K562 (cell line): Measurements from ENCODE around the gene USP48. TPM values are rescaled to one million over a fixed set of nuclear protein-coding genes. Genes with fewer than 3 reads are reported as not detected.

Experiments used
- BCOR ChIP-seq: fragments of 450-650 bp; IDR thresholded peaks from 2 replicates; pipeline ENCODE4 v1.6.1; 2016
- HNRNPH1 ChIP-seq: fragments of 200-400 bp; formaldehyde crosslinking; optimal IDR thresholded peaks from 2 replicates; pipeline ENCODE3; 2017; ENCODE audit warnings: low read depth, mild to moderate bottlenecking, low read length, moderate library complexity
- MTF1 ChIP-seq: fragments of 250-450 bp; sonication (Bioruptor Pico); IDR thresholded peaks from 2 replicates; pipeline ENCODE4 v1.9.0; 2021; ENCODE audit warnings: moderate library complexity, mild to moderate bottlenecking, inconsistent platforms, borderline replicate concordance
- PPARD ChIP-seq: fragments of 250-450 bp; sonication (Bioruptor Pico); IDR thresholded peaks from 2 replicates; pipeline ENCODE4 v1.8.0; 2022; ENCODE audit warnings: inconsistent platforms, mild to moderate bottlenecking, moderate library complexity
- RB1 ChIP-seq: fragments of 450-650 bp; IDR thresholded peaks from 2 replicates; pipeline ENCODE4 v1.6.1; 2017; ENCODE audit warnings: low read depth, mild to moderate bottlenecking
- RFX7 ChIP-seq: fragments of 250-450 bp; sonication (Bioruptor Pico); IDR thresholded peaks from 2 replicates; pipeline ENCODE4 v1.5.1; 2021; ENCODE audit warnings: mild to moderate bottlenecking
- SAFB ChIP-seq: fragments of 200-400 bp; formaldehyde crosslinking; IDR thresholded peaks from 2 replicates; pipeline ENCODE4 v1.6.1; 2017; ENCODE audit warnings: low read depth, low read length, borderline replicate concordance
- SNIP1 ChIP-seq: fragments of 450-650 bp; IDR thresholded peaks from 2 replicates; pipeline ENCODE4 v1.7.1; 2017; ENCODE audit warnings: low read depth, mild to moderate bottlenecking
- TGIF2 ChIP-seq: sonication (generic); formaldehyde crosslinking; IDR thresholded peaks from 2 replicates; pipeline ENCODE4 v1.8.1; 2022; ENCODE audit warnings: mild to moderate bottlenecking, missing genetic modification reagents, moderate library complexity
- U2AF2 ChIP-seq: fragments of 200-400 bp; formaldehyde crosslinking; optimal IDR thresholded peaks from 2 replicates; pipeline ENCODE3; 2017; ENCODE audit warnings: low read depth, mild to moderate bottlenecking, low read length
- ZKSCAN3 ChIP-seq: fragments of 250-450 bp; sonication (Bioruptor Pico); IDR thresholded peaks from 2 replicates; pipeline ENCODE4 v1.4.0; 2020
- ZNF184 ChIP-seq: sonication (generic); formaldehyde crosslinking; IDR thresholded peaks from 2 replicates; pipeline ENCODE4 v1.5.0; 2020; ENCODE audit warnings: missing genetic modification reagents
- ZNF217 ChIP-seq: sonication (generic); formaldehyde crosslinking; IDR thresholded peaks from 2 replicates; pipeline ENCODE4 v1.8.0; 2022; ENCODE audit warnings: mild to moderate bottlenecking, missing genetic modification reagents
- ZNF431 ChIP-seq: sonication (generic); formaldehyde crosslinking; IDR thresholded peaks from 2 replicates; pipeline ENCODE4 v1.8.0; 2022; ENCODE audit warnings: mild to moderate bottlenecking, missing genetic modification reagents
- ZNF589 ChIP-seq: fragments of 200-800 bp; sonication (Bioruptor generic); IDR thresholded peaks from 2 replicates; pipeline ENCODE4 v1.6.1; 2016; ENCODE audit warnings: low read depth, missing genetic modification characterization, missing compliant biosample characterization
- ZNF699 ChIP-seq: fragments of 250-450 bp; sonication (Bioruptor Pico); IDR thresholded peaks from 2 replicates; pipeline ENCODE4 v1.8.0; 2021; ENCODE audit warnings: mild to moderate bottlenecking, moderate library complexity; ENCODE audit not compliant: insufficient replicate concordance
- ZNF778 ChIP-seq: fragments of 450-650 bp; formaldehyde crosslinking; IDR thresholded peaks from 2 replicates; pipeline ENCODE4 v1.4.0; 2020; ENCODE audit warnings: mild to moderate bottlenecking, moderate library complexity
- polyA plus RNA-seq, 8 experiments: library from polyadenylated mRNA; depleted of rRNA in 4 of 8; stranded (reverse) in 5 of 8; unstranded in 3 of 8; fragments of >200 nt; fragmentation: Nextera tagmentation in 2 of 8; fragmentation: Illumina TruSeq in 1 of 8; extraction: Ambion mirVana in 2 of 8; extraction: Trizol in 1 of 8; gene quantifications; 2 replicates each; pipeline versions ENCODE4 v1.2.1 to v1.2.3, GENCODE V29; 2011 to 2014; ENCODE audit warnings: inconsistent platforms in 1 of 8, missing spikeins in 1 of 8
- total RNA-seq, 7 experiments: library from RNA; depleted of rRNA in 6 of 7; stranded (reverse); fragments of >200 nt in 6 of 7; fragmentation: Illumina TruSeq in 2 of 7; extraction: Trizol in 2 of 7; gene quantifications; 2 replicates each; pipeline versions ENCODE4 v1.2.1 to v1.2.3, GENCODE V29; 2011 to 2021; ENCODE audit warnings: low replicate concordance in 1 of 7
- TF ChIP-seq, protein P1 (sequence below), 3 experiments: IDR thresholded peaks in 2 of 3; conservative IDR thresholded peaks in 1 of 3; 2 replicates each; pipeline ENCODE4 v1.5.1; 2011 to 2012; ENCODE audit warnings: low read length in 3 of 3, mild to moderate bottlenecking in 3 of 3, control low read depth in 2 of 3, improper control_type of control experiment in 1 of 3, inconsistent platforms in 1 of 3, low read depth in 1 of 3, mixed read lengths in 1 of 3, moderate library complexity in 1 of 3; ENCODE audit not compliant: insufficient read depth in 2 of 3
- TF ChIP-seq, protein P2 (sequence below), 2 experiments: fragments of 450-650 bp; IDR thresholded peaks; 2 replicates each; pipeline ENCODE4 v1.6.1; 2016; ENCODE audit warnings: mild to moderate bottlenecking in 2 of 2, borderline replicate concordance in 1 of 2, low read depth in 1 of 2, moderate library complexity in 1 of 2

Gene USP48
- total and polyA plus RNA-seq, 9 of the 15 experiments (the other 6 are each of a cell fraction or from before 2014, with no cell fraction given): 23.3 to 123 (median 106) TPM

DNA sequence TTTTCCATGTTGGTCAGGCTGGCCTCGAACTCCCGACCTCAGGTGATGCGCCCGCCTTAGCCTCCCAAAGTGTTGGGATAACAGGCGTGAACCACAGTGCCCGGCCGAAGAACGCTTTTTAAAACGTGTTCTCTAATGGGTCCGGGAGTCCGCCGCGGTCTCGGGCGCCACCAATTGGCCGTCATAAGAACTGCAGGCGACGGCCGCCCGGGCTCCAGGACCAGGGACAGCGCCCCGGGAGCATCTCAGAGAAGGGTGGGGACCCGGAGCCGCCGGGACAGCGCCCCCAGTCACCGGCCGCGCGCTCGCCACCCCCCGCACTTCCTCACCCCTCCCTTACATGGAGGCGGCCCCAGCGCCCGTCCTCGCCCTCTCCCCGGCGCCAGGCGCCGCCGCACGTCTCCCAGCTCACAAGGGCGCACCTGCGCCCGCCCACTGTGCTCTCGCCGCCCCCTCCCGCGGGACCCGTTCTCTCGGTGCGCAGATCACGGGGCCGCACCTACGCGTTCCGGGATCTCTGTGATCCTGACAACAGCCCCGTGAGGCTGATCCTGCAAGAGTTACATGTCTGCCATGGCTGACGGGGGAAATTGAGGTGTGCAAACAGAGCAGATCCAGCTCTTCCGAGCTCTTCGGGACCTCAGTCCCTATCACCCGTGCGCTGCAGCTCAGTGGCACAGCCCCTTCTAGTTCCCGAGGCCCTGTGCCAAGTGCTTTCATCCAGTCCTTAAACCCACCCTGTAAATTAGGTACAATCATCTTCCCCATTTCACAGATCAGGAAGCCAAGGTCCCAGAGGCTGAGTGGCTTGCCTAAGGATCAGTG, 123.6 kb downstream of the USP48 start (continued):
- TF ChIP-seq, protein P1, sequence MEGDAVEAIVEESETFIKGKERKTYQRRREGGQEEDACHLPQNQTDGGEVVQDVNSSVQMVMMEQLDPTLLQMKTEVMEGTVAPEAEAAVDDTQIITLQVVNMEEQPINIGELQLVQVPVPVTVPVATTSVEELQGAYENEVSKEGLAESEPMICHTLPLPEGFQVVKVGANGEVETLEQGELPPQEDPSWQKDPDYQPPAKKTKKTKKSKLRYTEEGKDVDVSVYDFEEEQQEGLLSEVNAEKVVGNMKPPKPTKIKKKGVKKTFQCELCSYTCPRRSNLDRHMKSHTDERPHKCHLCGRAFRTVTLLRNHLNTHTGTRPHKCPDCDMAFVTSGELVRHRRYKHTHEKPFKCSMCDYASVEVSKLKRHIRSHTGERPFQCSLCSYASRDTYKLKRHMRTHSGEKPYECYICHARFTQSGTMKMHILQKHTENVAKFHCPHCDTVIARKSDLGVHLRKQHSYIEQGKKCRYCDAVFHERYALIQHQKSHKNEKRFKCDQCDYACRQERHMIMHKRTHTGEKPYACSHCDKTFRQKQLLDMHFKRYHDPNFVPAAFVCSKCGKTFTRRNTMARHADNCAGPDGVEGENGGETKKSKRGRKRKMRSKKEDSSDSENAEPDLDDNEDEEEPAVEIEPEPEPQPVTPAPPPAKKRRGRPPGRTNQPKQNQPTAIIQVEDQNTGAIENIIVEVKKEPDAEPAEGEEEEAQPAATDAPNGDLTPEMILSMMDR (IDR thresholded peaks at IDR 0.05 in 2 of 3, conservative IDR thresholded peaks at IDR 0.05 in 1 of 3; ENCODE audit: insufficient read depth in 2 of 3, low read depth in 1 of 3, low read length in 3 of 3): peak; percentile 89 to 97 (median 97)
- TF ChIP-seq PPARD (CRISPR knock-in tag) (no peak), ZNF589 (no peak), SNIP1 (no peak), ZNF699 (CRISPR knock-in tag) (no peak), BCOR (no peak), ZNF217 (CRISPR knock-in tag) (no peak), ZNF184 (CRISPR knock-in tag) (no peak), SAFB (no peak), TGIF2 (CRISPR knock-in tag) (peak; percentile 91), RB1 (peak; percentile 98), RFX7 (CRISPR knock-in tag) (no peak), ZNF431 (CRISPR knock-in tag) (peak; percentile 86), ZKSCAN3 (CRISPR knock-in tag) (no peak), HNRNPH1 (no peak), MTF1 (no peak), ZNF778 (CRISPR knock-in tag) (no peak), U2AF2 (no peak)
- TF ChIP-seq, protein P2, sequence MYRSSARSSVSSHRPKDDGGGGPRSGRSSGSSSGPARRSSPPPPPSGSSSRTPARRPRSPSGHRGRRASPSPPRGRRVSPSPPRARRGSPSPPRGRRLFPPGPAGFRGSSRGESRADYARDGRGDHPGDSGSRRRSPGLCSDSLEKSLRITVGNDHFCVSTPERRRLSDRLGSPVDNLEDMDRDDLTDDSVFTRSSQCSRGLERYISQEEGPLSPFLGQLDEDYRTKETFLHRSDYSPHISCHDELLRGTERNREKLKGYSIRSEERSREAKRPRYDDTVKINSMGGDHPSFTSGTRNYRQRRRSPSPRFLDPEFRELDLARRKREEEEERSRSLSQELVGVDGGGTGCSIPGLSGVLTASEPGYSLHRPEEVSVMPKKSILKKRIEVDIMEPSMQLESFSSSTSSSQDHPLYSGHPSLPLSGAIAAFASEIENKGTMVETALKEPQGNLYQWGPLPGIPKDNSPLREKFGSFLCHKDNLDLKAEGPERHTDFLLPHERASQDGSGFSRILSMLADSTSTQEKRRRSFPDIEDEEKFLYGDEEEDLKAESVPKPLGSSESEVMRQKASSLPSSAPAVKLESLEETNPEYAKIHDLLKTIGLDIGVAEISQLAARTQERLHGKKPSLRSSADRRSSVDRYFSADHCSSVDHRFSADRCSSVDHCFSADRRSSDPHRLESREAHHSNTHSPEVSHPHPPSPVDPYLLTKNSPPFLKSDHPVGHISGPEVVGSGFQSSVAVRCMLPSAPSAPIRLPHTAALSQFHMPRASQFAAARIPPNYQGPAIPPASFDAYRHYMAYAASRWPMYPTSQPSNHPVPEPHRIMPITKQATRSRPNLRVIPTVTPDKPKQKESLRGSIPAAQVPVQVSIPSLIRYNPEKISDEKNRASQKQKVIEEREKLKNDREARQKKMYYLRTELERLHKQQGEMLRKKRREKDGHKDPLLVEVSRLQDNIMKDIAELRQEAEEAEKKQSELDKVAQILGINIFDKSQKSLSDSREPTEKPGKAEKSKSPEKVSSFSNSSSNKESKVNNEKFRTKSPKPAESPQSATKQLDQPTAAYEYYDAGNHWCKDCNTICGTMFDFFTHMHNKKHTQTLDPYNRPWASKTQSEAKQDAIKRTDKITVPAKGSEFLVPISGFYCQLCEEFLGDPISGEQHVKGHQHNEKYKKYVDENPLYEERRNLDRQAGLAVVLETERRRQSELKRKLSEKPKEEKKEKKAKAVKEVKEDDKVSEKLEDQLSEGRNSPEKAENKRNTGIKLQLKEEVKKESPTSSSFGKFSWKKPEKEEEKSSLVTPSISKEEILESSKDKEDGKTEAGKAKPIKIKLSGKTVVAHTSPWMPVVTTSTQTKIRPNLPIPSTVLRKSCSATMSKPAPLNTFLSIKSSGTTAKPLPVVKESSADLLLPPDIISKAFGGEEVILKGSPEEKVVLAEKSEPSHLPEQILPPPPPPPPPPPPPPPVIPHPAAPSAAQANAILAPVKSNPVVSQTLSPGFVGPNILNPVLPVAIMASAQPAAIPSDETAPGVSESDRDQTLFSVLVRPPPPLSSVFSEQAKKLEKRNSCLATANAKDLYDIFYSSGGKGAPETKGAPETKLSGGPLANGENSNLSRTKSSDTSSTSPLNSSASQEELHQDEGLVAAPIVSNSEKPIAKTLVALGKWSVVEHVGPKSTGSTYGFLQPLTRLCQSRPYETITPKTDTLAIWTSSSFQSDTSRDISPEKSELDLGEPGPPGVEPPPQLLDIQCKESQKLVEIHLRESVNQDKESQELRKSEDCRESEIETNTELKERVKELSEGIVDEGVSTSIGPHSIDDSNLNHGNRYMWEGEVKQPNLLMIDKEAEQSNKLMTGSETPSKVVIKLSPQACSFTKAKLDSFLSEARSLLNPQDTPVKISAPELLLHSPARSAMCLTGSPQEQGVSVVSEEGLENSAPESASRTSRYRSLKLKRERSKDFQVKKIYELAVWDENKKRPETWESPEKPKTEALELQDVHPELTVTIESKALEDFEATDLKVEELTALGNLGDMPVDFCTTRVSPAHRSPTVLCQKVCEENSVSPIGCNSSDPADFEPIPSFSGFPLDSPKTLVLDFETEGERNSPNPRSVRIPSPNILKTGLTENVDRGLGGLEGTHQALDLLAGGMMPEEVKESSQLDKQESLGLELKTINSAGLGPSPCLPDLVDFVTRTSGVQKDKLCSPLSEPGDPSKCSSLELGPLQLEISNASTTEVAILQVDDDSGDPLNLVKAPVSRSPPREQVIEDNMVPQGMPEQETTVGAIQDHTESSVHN (IDR thresholded peaks at IDR 0.05; ENCODE audit: borderline replicate concordance in 1 of 2, low read depth in 1 of 2): no peak
